GM12878 (cell line): Measurements from ENCODE around the gene TBC1D8. TPM values are rescaled to one million over a fixed set of nuclear protein-coding genes. Genes with fewer than 3 reads are reported as not detected.
A peak's percentile ranks its signal among the peaks of the same experiment; 100 is the strongest.

Experiments
- ATAC-seq: fragments of 200-7000 bp; cut with Tn5 transposase; 3 replicates; pipeline ENCODE4 v1.9.1; 2020; ENCODE audit warnings: mild to moderate bottlenecking, moderate library complexity
- BruUV-seq: library from RNA; stranded (reverse); fragments of 400-500 nt; replicated peaks from 2 replicates; lab custom pipeline; 2021; lab: Mats Ljungman, UMichigan
- CTCF ChIA-PET: fragments of 300-600 bp; sonication (Branson Sonifier 250); formaldehyde crosslinking; extraction: SDS; loops from one replicate; lab custom pipeline; 2021; ENCODE audit warnings: inconsistent platforms; lab: Yijun Ruan, JAX
- POLR2A ChIA-PET: fragments of 350-600 bp; formaldehyde crosslinking; extraction: SDS; loops from one replicate; lab custom pipeline; 2021; ENCODE audit warnings: inconsistent platforms; lab: Charles Lee
- RAD21 ChIA-PET: fragments of 300-600 bp; sonication (Branson Sonifier 250); formaldehyde crosslinking; loops from one replicate; lab custom pipeline; 2023; ENCODE audit warnings: antibody characterized with exemption; ENCODE audit not compliant: unreplicated experiment; lab: Charles Lee
- SMC1A ChIA-PET: fragments of 300-600 bp; sonication (Branson Sonifier 250); formaldehyde crosslinking; loops from one replicate; lab custom pipeline; 2023; ENCODE audit not compliant: unreplicated experiment, uncharacterized antibody; lab: Charles Lee
- DNase-seq: peaks from one replicate; pipeline ENCODE4 v3.0.0-alpha.2; 2011; ENCODE audit warnings: low read depth, low spot score
- FAIRE-seq: peaks from 3 replicates; lab custom pipeline; 2011; peaks lifted over from hg19 to GRCh38; lab: Jason Lieb, UNC
- H2AFZ ChIP-seq: 2 replicates; pipeline ENCODE4 v1.6.0; 2011; ENCODE audit warnings: low read depth, low read length, control low read depth; ENCODE audit not compliant: control insufficient read depth
- H3K27ac ChIP-seq: 2 replicates; pipeline ENCODE4 v1.5.1; 2011; ENCODE audit warnings: control low read depth; ENCODE audit not compliant: control insufficient read depth, insufficient read depth
- H3K27me3 ChIP-seq, 2 experiments: replicated peaks in 1 of 2; 2 replicates each; pipeline versions ENCODE4 v1.6.0 to v1.6.1; 2011; ENCODE audit warnings: low read length in 1 of 2; ENCODE audit not compliant: control insufficient read depth in 2 of 2, insufficient read depth in 2 of 2
- H3K36me3 ChIP-seq, 2 experiments: 2 replicates each; pipeline ENCODE4 v1.5.1; 2011; ENCODE audit warnings: low read length in 1 of 2; ENCODE audit not compliant: control insufficient read depth in 2 of 2, insufficient read depth in 2 of 2
- H3K4me1 ChIP-seq: 2 replicates; pipeline ENCODE4 v1.6.1; 2011; ENCODE audit warnings: mild to moderate bottlenecking, low read length, moderate library complexity, mixed read lengths; ENCODE audit not compliant: control insufficient read depth, insufficient read depth
- H3K4me2 ChIP-seq: 2 replicates; pipeline ENCODE4 v1.6.0; 2011; ENCODE audit warnings: control low read depth; ENCODE audit not compliant: control insufficient read depth, insufficient read depth
- H3K4me3 ChIP-seq: fragments of 200-600 bp; sonication (generic); 2 replicates; pipeline ENCODE4 v1.5.1; 2016
- H3K79me2 ChIP-seq: 2 replicates; pipeline ENCODE4 v1.6.0; 2011; ENCODE audit warnings: low read length; ENCODE audit not compliant: control insufficient read depth, insufficient read depth
- H3K9ac ChIP-seq: 2 replicates; pipeline ENCODE4 v1.8.0; 2011; ENCODE audit warnings: low read length, control low read depth, mixed read lengths; ENCODE audit not compliant: control insufficient read depth, insufficient read depth
- H3K9me3 ChIP-seq: replicated peaks from 3 replicates; pipeline ENCODE4 v1.5.1; 2011; ENCODE audit warnings: mild to moderate bottlenecking, low read length; ENCODE audit not compliant: control insufficient read depth, insufficient read depth
- H4K20me1 ChIP-seq: 2 replicates; pipeline ENCODE4 v1.6.0; 2011; ENCODE audit not compliant: control insufficient read depth, insufficient read depth
- BHLHE40 ChIP-seq, 2 experiments: fragments of 450-650 bp in 1 of 2; IDR thresholded peaks; 2 replicates each; pipeline ENCODE4 v1.6.1; 2011 to 2017; ENCODE audit warnings: low read depth in 2 of 2, borderline replicate concordance in 1 of 2, improper control_type of control experiment in 1 of 2, low read length in 1 of 2, mild to moderate bottlenecking in 1 of 2
- NRF1 ChIP-seq: conservative IDR thresholded peaks from 2 replicates; pipeline ENCODE4 v1.6.1; 2011; ENCODE audit warnings: mild to moderate bottlenecking, low read depth, low read length, improper control_type of control experiment
- ZBTB40 ChIP-seq: fragments of 450-650 bp; IDR thresholded peaks from 2 replicates; pipeline ENCODE4 v1.6.1; 2016; ENCODE audit warnings: mild to moderate bottlenecking, moderate library complexity, borderline replicate concordance
- ZNF592 ChIP-seq: fragments of 450-650 bp; IDR thresholded peaks from 2 replicates; pipeline ENCODE4 v1.6.1; 2017; ENCODE audit warnings: mild to moderate bottlenecking, moderate library complexity
- WGBS: methylation state at CpG from one replicate; pipeline ENCODE4 v1.1.6; 2016; ENCODE audit warnings: low lambda C conversion rate; ENCODE audit not compliant: insufficient replicate concordance, insufficient coverage; ENCODE audit errors: missing lambda C conversion rate; 5-methylcytosine and 5-hydroxymethylcytosine counted together
- in situ Hi-C: fragments of 300-500 bp; cut with MboI; formaldehyde crosslinking; loops from 9 replicates; pipeline ENCODE4 v1.14.3; 2018; ENCODE audit warnings: mixed read lengths
- intact Hi-C: fragments of 100-400 bp; cut with micrococcal nuclease; formaldehyde crosslinking; loops from one replicate; pipeline ENCODE4 v1.14.2; 2022; ENCODE audit not compliant: unreplicated experiment
- polyA plus RNA-seq, 11 experiments: library from polyadenylated mRNA; depleted of rRNA in 4 of 11; unstranded in 6 of 11; stranded (reverse) in 5 of 11; fragments of >200 nt; fragmentation: Nextera tagmentation in 4 of 11; fragmentation: Illumina TruSeq in 1 of 11; extraction: Ambion mirVana in 4 of 11; extraction: Trizol in 1 of 11; gene quantifications; 1 replicate in 1 of 11; 2 replicates in 10 of 11; pipeline versions ENCODE4 v1.2.1 to v1.2.3, GENCODE V29; 2011 to 2016; ENCODE audit warnings: inconsistent platforms in 2 of 11, missing spikeins in 2 of 11, low read depth in 1 of 11
- total RNA-seq, 4 experiments: library from RNA; depleted of rRNA in 3 of 4; stranded (reverse); fragments of >200 nt in 3 of 4; fragmentation: Illumina TruSeq in 1 of 4; extraction: Trizol in 1 of 4; gene quantifications; 2 replicates each; pipeline versions ENCODE4 v1.2.1 to v1.2.3, GENCODE V29; 2013 to 2021

The TBC1D8 gene
- total and polyA plus RNA-seq, 10 of the 15 experiments (the other 5 are each of a cell fraction or from before 2014, with no cell fraction given): 0.80 to 4.9 (median 4.4) TPM

- ATAC-seq: peak; percentile 33; the same call in 1 of the 3 replicates
- no peak overlapping the region for H3K4me2 ChIP-seq
- no peak overlapping the region for H2AFZ ChIP-seq
- H3K9me3 ChIP-seq: no peaks in the 10 kb centered on the region; the same call in 1 of the 3 replicates
- intact Hi-C loops: no loop called here
- no peaks in the 10 kb centered on the region; the same call in 1 of the 2 replicates for H3K79me2 ChIP-seq
- WGBS: 28% methylated on average over 12 of the region's 12 CpGs
- POLR2A ChIA-PET: no interaction called here
- CTCF ChIA-PET: interaction anchor here (0.5 kb wide), 1 partner anchor 16 kb away, joined by 3 read pairs; no protein-coding TSS in a partner anchor
- H3K27ac ChIP-seq: no peak overlapping the region
- no peak for TF ChIP-seq ZNF592
- no peak for TF ChIP-seq NRF1
- TF ChIP-seq BHLHE40 (IDR thresholded peaks at IDR 0.05; ENCODE audit: borderline replicate concordance in 1 of 2, low read depth in 2 of 2, low read length in 1 of 2): peak in 1 of 2 experiments; percentile 21; a peak in 1 of 4 replicates
- no peak for TF ChIP-seq ZBTB40
- TF ChIP-seq, all 136 proteins: peak for 1
- no TSS peak for BruUV-seq
- Histone ChIP-seq H3K4me1 (no peaks in the 10 kb centered on the region), H3K9ac (no peak overlapping the region), H4K20me1 (no peaks in the 10 kb centered on the region), H3K4me3 (no peak overlapping the region), H3K36me3 (no peaks in the 10 kb centered on the region), H3K27me3 (no peaks in the 10 kb centered on the region)
- in situ Hi-C loops: no loop called here
- SMC1A ChIA-PET: no interaction called here
- no peak for DNase-seq
- RAD21 ChIA-PET: no interaction called here
- FAIRE-seq: no peak
These were observed 44.6 kb downstream of the TBC1D8 start for GRCh38 chr2:101106453-101107181.
